Measurements from ENCODE around the gene GGT1.
"Not testable (repeated sequence)": the region's sequence is repeated elsewhere in the genome, so short reads cannot be mapped to it uniquely, and the experiment has no call there.

GGT1 gene

GRCh38 chr22:24642307-24642706 is 39.3 kb downstream of the GGT1 start:
- DNase-seq: not testable (repeated sequence)

- peak; percentile 21 for DNase-seq
These were observed 41.4 kb downstream of the GGT1 start for GRCh38 chr22:24644409-24644808.

GRCh38 chr22:24645408-24646399 is 42.7 kb downstream of the GGT1 start:
- DNase-seq: not testable (repeated sequence)

GRCh38 chr22:24646756-24647155 is 43.8 kb downstream of the GGT1 start:
- DNase-seq: not testable (repeated sequence)

GRCh38 chr22:24649371-24649770 is 46.4 kb downstream of the GGT1 start:
- DNase-seq: not testable (repeated sequence)

GRCh38 chr22:24650884-24651283 is 47.9 kb downstream of the GGT1 start:
- not testable (repeated sequence) for DNase-seq

GRCh38 chr22:24665395-24665794 is 62.4 kb downstream of the GGT1 start:
- not testable (repeated sequence) for DNase-seq

- not testable (repeated sequence) for DNase-seq
These were observed 64.9 kb downstream of the GGT1 start for GRCh38 chr22:24667904-24668303.

- not testable (repeated sequence) for DNase-seq
These were observed 69.5 kb downstream of the GGT1 start for GRCh38 chr22:24672532-24672931.
